IMR-90 (cell line): ENCODE results near the gene FAM174C. TPM values are rescaled to one million over a fixed set of nuclear protein-coding genes. Genes with fewer than 3 reads are reported as not detected.

Experiments used
- ATAC-seq: fragments of 200-7000 bp; cut with Tn5 transposase; 2 replicates; pipeline ENCODE4 v1.9.1; 2020; ENCODE audit warnings: low read depth, mild to moderate bottlenecking, moderate library complexity
- BruUV-seq: library from RNA; stranded (reverse); fragments of 400-500 nt; replicated peaks from 2 replicates; lab custom pipeline; 2021; lab: Mats Ljungman, UMichigan
- CTCF ChIA-PET: fragments of 300-600 bp; formaldehyde crosslinking; extraction: SDS; loops from one replicate; lab custom pipeline; 2021; ENCODE audit warnings: antibody characterized with exemption; lab: Yijun Ruan, JAX
- POLR2A ChIA-PET: fragments of 300-600 bp; sonication (Branson Sonifier 250); formaldehyde crosslinking; loops from one replicate; lab custom pipeline; 2022; ENCODE audit warnings: antibody characterized with exemption; ENCODE audit not compliant: unreplicated experiment; lab: Charles Lee
- DNase-seq: peaks from one replicate; pipeline ENCODE4 v3.0.0; 2013
- H2AFZ ChIP-seq: replicated peaks from 2 replicates; pipeline ENCODE3; 2013; ENCODE audit warnings: low read length, mild to moderate bottlenecking; ENCODE audit not compliant: poor library complexity
- H2AK5ac ChIP-seq: 2 replicates; pipeline ENCODE4 v1.6.1; 2013; ENCODE audit warnings: low read depth, low read length, inconsistent platforms
- H2AK9ac ChIP-seq: replicated peaks from 2 replicates; pipeline ENCODE3; 2013; ENCODE audit warnings: mild to moderate bottlenecking, low read depth, low read length, moderate library complexity; ENCODE audit not compliant: poor library complexity
- H2BK120ac ChIP-seq: 2 replicates; pipeline ENCODE4 v1.6.1; 2013; ENCODE audit warnings: low read depth, low read length, inconsistent platforms
- H2BK15ac ChIP-seq: 3 replicates; pipeline ENCODE4 v1.6.1; 2013; ENCODE audit warnings: low read depth, low read length, inconsistent platforms
- H2BK20ac ChIP-seq: 2 replicates; pipeline ENCODE4 v1.6.1; 2013; ENCODE audit warnings: low read depth, mild to moderate bottlenecking, inconsistent platforms, low read length, moderate library complexity
- H2BK5ac ChIP-seq: 2 replicates; pipeline ENCODE4 v1.6.1; 2013; ENCODE audit warnings: mild to moderate bottlenecking, low read depth, low read length, inconsistent platforms; ENCODE audit not compliant: poor library complexity, severe bottlenecking
- H3K14ac ChIP-seq: replicated peaks from 2 replicates; pipeline ENCODE4 v1.6.1; 2013; ENCODE audit warnings: low read depth, low read length, inconsistent platforms
- H3K18ac ChIP-seq: 2 replicates; pipeline ENCODE4 v1.6.1; 2013; ENCODE audit warnings: low read depth, low read length, control low read depth
- H3K23ac ChIP-seq: 2 replicates; pipeline ENCODE4 v1.6.1; 2013; ENCODE audit warnings: low read depth, low read length, inconsistent platforms
- H3K27ac ChIP-seq: 2 replicates; pipeline ENCODE4 v1.5.1; 2013; ENCODE audit warnings: mild to moderate bottlenecking, control low read depth, low read length; ENCODE audit not compliant: insufficient read depth
- H3K27me3 ChIP-seq: 2 replicates; pipeline ENCODE4 v1.6.1; 2013; ENCODE audit warnings: low read length; ENCODE audit not compliant: control insufficient read depth, insufficient read depth
- H3K36me3 ChIP-seq: 2 replicates; pipeline ENCODE4 v1.6.1; 2013; ENCODE audit warnings: low read length, mixed read lengths; ENCODE audit not compliant: control insufficient read depth, insufficient read depth
- H3K4ac ChIP-seq: 2 replicates; pipeline ENCODE4 v1.6.1; 2013; ENCODE audit warnings: low read depth, low read length, inconsistent platforms
- H3K4me1 ChIP-seq: 2 replicates; pipeline ENCODE4 v1.6.1; 2013; ENCODE audit warnings: low read length, mixed read lengths; ENCODE audit not compliant: control insufficient read depth, insufficient read depth
- H3K4me2 ChIP-seq: 2 replicates; pipeline ENCODE4 v1.6.1; 2013; ENCODE audit warnings: low read depth, mild to moderate bottlenecking, control low read depth, low read length, moderate library complexity
- H3K4me3 ChIP-seq: 2 replicates; pipeline ENCODE4 v1.5.1; 2013; ENCODE audit warnings: low read depth, mild to moderate bottlenecking, control low read depth, low read length, moderate library complexity; ENCODE audit not compliant: insufficient read depth
- H3K56ac ChIP-seq: 2 replicates; pipeline ENCODE4 v1.6.1; 2013; ENCODE audit warnings: low read length, inconsistent platforms; ENCODE audit not compliant: insufficient read depth; ENCODE audit errors: extremely low read depth
- H3K79me1 ChIP-seq, 2 experiments: 2 replicates each; pipeline ENCODE4 v1.6.1; 2013; ENCODE audit warnings: low read length in 2 of 2, inconsistent platforms in 1 of 2, low read depth in 1 of 2
- H3K9ac ChIP-seq: 2 replicates; pipeline ENCODE4 v1.6.1; 2013; ENCODE audit warnings: low read depth, low read length, control low read depth
- H3K9me1 ChIP-seq: 2 replicates; pipeline ENCODE4 v1.6.1; 2013; ENCODE audit warnings: low read length, inconsistent platforms; ENCODE audit not compliant: insufficient read depth
- H3K9me3 ChIP-seq: 2 replicates; pipeline ENCODE4 v1.6.1; 2013; ENCODE audit warnings: low read length; ENCODE audit not compliant: control insufficient read depth, insufficient read depth
- H4K20me1 ChIP-seq: 2 replicates; pipeline ENCODE4 v1.6.1; 2013; ENCODE audit warnings: low read length, inconsistent platforms; ENCODE audit not compliant: insufficient read depth
- H4K5ac ChIP-seq: 2 replicates; pipeline ENCODE4 v1.6.1; 2013; ENCODE audit warnings: mild to moderate bottlenecking, low read depth, low read length, control low read depth
- H4K8ac ChIP-seq, 2 experiments: 2 replicates each; pipeline ENCODE4 v1.6.1; 2013; ENCODE audit warnings: low read depth in 2 of 2, low read length in 2 of 2, control low read depth in 1 of 2, inconsistent platforms in 1 of 2
- H4K91ac ChIP-seq: 2 replicates; pipeline ENCODE4 v1.6.1; 2013; ENCODE audit warnings: low read depth, low read length, inconsistent platforms; ENCODE audit not compliant: insufficient read depth
- BHLHE40 ChIP-seq: fragments of 150-350 bp; IDR thresholded peaks from 2 replicates; pipeline ENCODE4 v1.6.1; 2016; ENCODE audit warnings: mild to moderate bottlenecking, low read depth, low read length
- CEBPB ChIP-seq: IDR thresholded peaks from 2 replicates; pipeline ENCODE4 v1.6.1; 2012; ENCODE audit warnings: low read depth, low read length, improper control_type of control experiment
- CHD1 ChIP-seq: IDR thresholded peaks from 2 replicates; pipeline ENCODE4 v1.6.1; 2012; ENCODE audit warnings: low read depth, low read length, improper control_type of control experiment
- FOS ChIP-seq: fragments of 150-350 bp; IDR thresholded peaks from 2 replicates; pipeline ENCODE4 v1.6.1; 2016; ENCODE audit warnings: low read depth, low read length
- MAFK ChIP-seq: IDR thresholded peaks from 2 replicates; pipeline ENCODE4 v1.6.1; 2012; ENCODE audit warnings: low read depth, low read length, improper control_type of control experiment
- MAZ ChIP-seq: IDR thresholded peaks from 2 replicates; pipeline ENCODE4 v1.6.1; 2012; ENCODE audit warnings: low read depth, mild to moderate bottlenecking, low read length, improper control_type of control experiment, moderate library complexity, borderline replicate concordance
- MXI1 ChIP-seq: IDR thresholded peaks from 2 replicates; pipeline ENCODE4 v1.6.1; 2012; ENCODE audit warnings: low read depth, mild to moderate bottlenecking, low read length, moderate library complexity, borderline replicate concordance
- NFE2L2 ChIP-seq: fragments of 150-350 bp; IDR thresholded peaks from 2 replicates; pipeline ENCODE4 v1.6.1; 2016; ENCODE audit warnings: low read depth, mild to moderate bottlenecking, low read length
- POLR2A ChIP-seq: IDR thresholded peaks from 2 replicates; pipeline ENCODE4 v1.6.1; 2012; ENCODE audit warnings: mild to moderate bottlenecking, low read depth, low read length
- RAD21 ChIP-seq: IDR thresholded peaks from 2 replicates; pipeline ENCODE4 v1.6.1; 2012; ENCODE audit warnings: low read length, improper control_type of control experiment
- RCOR1 ChIP-seq: IDR thresholded peaks from 2 replicates; pipeline ENCODE4 v1.6.1; 2012; ENCODE audit warnings: mild to moderate bottlenecking, low read length, improper control_type of control experiment; ENCODE audit not compliant: insufficient replicate concordance
- RFX5 ChIP-seq: IDR thresholded peaks from 2 replicates; pipeline ENCODE4 v1.8.0; 2012; ENCODE audit warnings: low read depth, mild to moderate bottlenecking, low read length, moderate library complexity
- SMC3 ChIP-seq: fragments of 150-350 bp; IDR thresholded peaks from 2 replicates; pipeline ENCODE4 v1.6.1; 2016; ENCODE audit warnings: low read depth, mild to moderate bottlenecking, antibody characterized with exemption, low read length, moderate library complexity
- WGBS, 2 experiments: methylation state at CpG; one replicate each; pipeline versions ENCODE4 v1.1.5 to v1.1.7; 2013; ENCODE audit warnings: missing lambda C conversion rate in 2 of 2; ENCODE audit not compliant: insufficient read length in 1 of 2; ENCODE audit errors: extremely low coverage in 2 of 2; 5-methylcytosine and 5-hydroxymethylcytosine counted together
- dilution Hi-C: fragments of 300-500 bp; cut with HindIII; formaldehyde crosslinking; loops from one replicate; pipeline ENCODE4 v1.14.3; 2018; ENCODE audit warnings: low sequenced_read_pairs; ENCODE audit not compliant: unreplicated experiment
- in situ Hi-C: fragments of 300-500 bp; cut with MboI; formaldehyde crosslinking; loops from 3 replicates; pipeline ENCODE4 v1.14.3; 2019; ENCODE audit warnings: low sequenced_read_pairs, inconsistent platforms, mixed read lengths
- intact Hi-C: fragments of 100-400 bp; cut with micrococcal nuclease; formaldehyde crosslinking; loops from 2 replicates; pipeline ENCODE4 v1.10.0; 2022
- polyA plus RNA-seq, 3 experiments: library from polyadenylated mRNA; depleted of rRNA; stranded (reverse); fragments of >200 nt; gene quantifications; 2 replicates each; pipeline ENCODE4 v1.2.3, GENCODE V29; 2012; ENCODE audit warnings: low replicate concordance in 1 of 3
- total RNA-seq: library from RNA; depleted of rRNA; stranded (reverse); fragments of >200 nt; gene quantifications from 2 replicates; pipeline ENCODE4 v1.2.3, GENCODE V29; 2012
- TF ChIP-seq, protein P1 (sequence below): conservative IDR thresholded peaks from 2 replicates; pipeline ENCODE4 v1.5.1; 2012; ENCODE audit warnings: mild to moderate bottlenecking, low read depth, low read length, improper control_type of control experiment
- TF ChIP-seq, protein P2 (sequence below): fragments of 150-350 bp; IDR thresholded peaks from 2 replicates; pipeline ENCODE4 v1.6.1; 2016; ENCODE audit warnings: low read depth, mild to moderate bottlenecking, low read length, moderate library complexity, borderline replicate concordance
- TF ChIP-seq, protein P3 (sequence below): fragments of 150-350 bp; IDR thresholded peaks from 2 replicates; pipeline ENCODE4 v1.6.1; 2017; ENCODE audit warnings: mild to moderate bottlenecking, antibody characterized with exemption, low read length, low read depth

FAM174C gene
- total and polyA plus RNA-seq, 2 of the 4 experiments (the other 2 are of a cell fraction), result 7.5 to 61.8 TPM

DNA sequence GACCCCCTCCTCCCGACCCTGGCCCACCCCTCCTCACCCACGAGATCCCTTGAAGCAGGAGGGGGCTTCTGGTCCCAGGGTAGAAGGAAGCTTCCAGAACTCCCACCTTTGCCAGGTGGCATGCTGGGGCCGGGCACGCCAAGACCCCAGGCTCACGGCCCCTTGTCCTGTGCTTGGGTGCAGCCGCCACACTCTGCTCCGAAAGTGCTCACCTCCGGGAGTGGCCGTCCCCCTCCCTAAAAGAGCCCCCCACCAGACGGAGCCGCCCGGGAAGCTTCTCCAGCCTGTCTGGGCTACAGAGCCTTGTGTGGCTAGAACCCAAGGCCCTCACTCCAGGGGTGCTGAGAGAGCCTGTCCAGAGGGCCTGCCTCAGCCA is 8.6 kb downstream of the FAM174C start:
- CTCF ChIA-PET, result no interaction called here
- in situ Hi-C loops, result loop anchor here (5.0 kb wide), 1 partner anchor 78 kb away; no protein-coding TSS in a partner anchor
- H3K36me3 ChIP-seq, result peaks cover 4% of the 10 kb centered on the region

More for the DNA sequence above, 8.6 kb downstream of the FAM174C start:
- intact Hi-C loops, result loop anchor here (2.0 kb wide), 1 partner anchor 95 kb away; no protein-coding TSS in a partner anchor
- no peak overlapping the region for H3K9ac ChIP-seq
- no peak overlapping the region for H2BK20ac ChIP-seq
- no peak overlapping the region for H2BK15ac ChIP-seq
- no peaks in the 10 kb centered on the region for H3K9me3 ChIP-seq
- no peak overlapping the region for H3K4me2 ChIP-seq
- no peak overlapping the region for H4K5ac ChIP-seq
- no peak overlapping the region for H2AK9ac ChIP-seq
- no peak overlapping the region for H3K56ac ChIP-seq
- H3K23ac ChIP-seq, result no peak overlapping the region
- TF ChIP-seq CEBPB, result no peak
- TF ChIP-seq SMC3, result no peak
- no peak for TF ChIP-seq RFX5
- TF ChIP-seq POLR2A, result no peak
- no peak for TF ChIP-seq NFE2L2
- TF ChIP-seq MXI1, result no peak
- TF ChIP-seq BHLHE40, result no peak
- TF ChIP-seq, protein P1, sequence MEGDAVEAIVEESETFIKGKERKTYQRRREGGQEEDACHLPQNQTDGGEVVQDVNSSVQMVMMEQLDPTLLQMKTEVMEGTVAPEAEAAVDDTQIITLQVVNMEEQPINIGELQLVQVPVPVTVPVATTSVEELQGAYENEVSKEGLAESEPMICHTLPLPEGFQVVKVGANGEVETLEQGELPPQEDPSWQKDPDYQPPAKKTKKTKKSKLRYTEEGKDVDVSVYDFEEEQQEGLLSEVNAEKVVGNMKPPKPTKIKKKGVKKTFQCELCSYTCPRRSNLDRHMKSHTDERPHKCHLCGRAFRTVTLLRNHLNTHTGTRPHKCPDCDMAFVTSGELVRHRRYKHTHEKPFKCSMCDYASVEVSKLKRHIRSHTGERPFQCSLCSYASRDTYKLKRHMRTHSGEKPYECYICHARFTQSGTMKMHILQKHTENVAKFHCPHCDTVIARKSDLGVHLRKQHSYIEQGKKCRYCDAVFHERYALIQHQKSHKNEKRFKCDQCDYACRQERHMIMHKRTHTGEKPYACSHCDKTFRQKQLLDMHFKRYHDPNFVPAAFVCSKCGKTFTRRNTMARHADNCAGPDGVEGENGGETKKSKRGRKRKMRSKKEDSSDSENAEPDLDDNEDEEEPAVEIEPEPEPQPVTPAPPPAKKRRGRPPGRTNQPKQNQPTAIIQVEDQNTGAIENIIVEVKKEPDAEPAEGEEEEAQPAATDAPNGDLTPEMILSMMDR, result no peak
- TF ChIP-seq, protein P2, sequence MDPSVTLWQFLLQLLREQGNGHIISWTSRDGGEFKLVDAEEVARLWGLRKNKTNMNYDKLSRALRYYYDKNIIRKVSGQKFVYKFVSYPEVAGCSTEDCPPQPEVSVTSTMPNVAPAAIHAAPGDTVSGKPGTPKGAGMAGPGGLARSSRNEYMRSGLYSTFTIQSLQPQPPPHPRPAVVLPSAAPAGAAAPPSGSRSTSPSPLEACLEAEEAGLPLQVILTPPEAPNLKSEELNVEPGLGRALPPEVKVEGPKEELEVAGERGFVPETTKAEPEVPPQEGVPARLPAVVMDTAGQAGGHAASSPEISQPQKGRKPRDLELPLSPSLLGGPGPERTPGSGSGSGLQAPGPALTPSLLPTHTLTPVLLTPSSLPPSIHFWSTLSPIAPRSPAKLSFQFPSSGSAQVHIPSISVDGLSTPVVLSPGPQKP, result no peak
- TF ChIP-seq RCOR1, result no peak
- TF ChIP-seq MAZ, result no peak
- no peak for TF ChIP-seq CHD1
- TF ChIP-seq FOS, result no peak
- TF ChIP-seq MAFK, result no peak
- TF ChIP-seq, protein P3, sequence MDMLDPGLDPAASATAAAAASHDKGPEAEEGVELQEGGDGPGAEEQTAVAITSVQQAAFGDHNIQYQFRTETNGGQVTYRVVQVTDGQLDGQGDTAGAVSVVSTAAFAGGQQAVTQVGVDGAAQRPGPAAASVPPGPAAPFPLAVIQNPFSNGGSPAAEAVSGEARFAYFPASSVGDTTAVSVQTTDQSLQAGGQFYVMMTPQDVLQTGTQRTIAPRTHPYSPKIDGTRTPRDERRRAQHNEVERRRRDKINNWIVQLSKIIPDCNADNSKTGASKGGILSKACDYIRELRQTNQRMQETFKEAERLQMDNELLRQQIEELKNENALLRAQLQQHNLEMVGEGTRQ, result no peak
- TF ChIP-seq RAD21, result no peak
- H3K18ac ChIP-seq, result no peak overlapping the region
- dilution Hi-C loops, result no loop called here
- H4K8ac ChIP-seq, result no peak overlapping the region
- POLR2A ChIA-PET, result interaction anchor here (1.0 kb wide), 1 partner anchor 9 kb away, joined by 5 read pairs; the partner anchor contains the start of gene FAM174C
- no peak overlapping the region for H2BK120ac ChIP-seq
- H3K4me1 ChIP-seq, result no peaks in the 10 kb centered on the region
- no peak for DNase-seq
- no peak overlapping the region for H3K4me3 ChIP-seq
- no peak overlapping the region for H3K4ac ChIP-seq
- H4K91ac ChIP-seq, result no peak overlapping the region
- no peak overlapping the region for H2AFZ ChIP-seq
- H3K79me1 ChIP-seq, result peaks cover 0 to 10% of the 10 kb centered on the region in 2 experiments; a peak in 1 of 4 replicates
- ATAC-seq, result no peak
- BruUV-seq, result no TSS peak
- WGBS, 2 experiments, result 80% methylated on average over 1 of the region's 12 CpGs; no CpG with 5 or more reads in 1 of the 2 experiments
- no peaks in the 10 kb centered on the region for H3K9me1 ChIP-seq
- H4K20me1 ChIP-seq, result peaks cover 16% of the 10 kb centered on the region
- H3K27me3 ChIP-seq, result peaks cover 41% of the 10 kb centered on the region
- no peak overlapping the region for H2AK5ac ChIP-seq
- no peak overlapping the region for H3K27ac ChIP-seq
- no peak overlapping the region for H2BK5ac ChIP-seq
- H3K14ac ChIP-seq, result no peak overlapping the region
